ENCODE measurements around the gene TRIM52. TPM values are rescaled to one million over a fixed set of nuclear protein-coding genes. Genes with fewer than 3 reads are reported as not detected.

The TRIM52 gene
- 17.3 TPM for total RNA-seq

DNA sequence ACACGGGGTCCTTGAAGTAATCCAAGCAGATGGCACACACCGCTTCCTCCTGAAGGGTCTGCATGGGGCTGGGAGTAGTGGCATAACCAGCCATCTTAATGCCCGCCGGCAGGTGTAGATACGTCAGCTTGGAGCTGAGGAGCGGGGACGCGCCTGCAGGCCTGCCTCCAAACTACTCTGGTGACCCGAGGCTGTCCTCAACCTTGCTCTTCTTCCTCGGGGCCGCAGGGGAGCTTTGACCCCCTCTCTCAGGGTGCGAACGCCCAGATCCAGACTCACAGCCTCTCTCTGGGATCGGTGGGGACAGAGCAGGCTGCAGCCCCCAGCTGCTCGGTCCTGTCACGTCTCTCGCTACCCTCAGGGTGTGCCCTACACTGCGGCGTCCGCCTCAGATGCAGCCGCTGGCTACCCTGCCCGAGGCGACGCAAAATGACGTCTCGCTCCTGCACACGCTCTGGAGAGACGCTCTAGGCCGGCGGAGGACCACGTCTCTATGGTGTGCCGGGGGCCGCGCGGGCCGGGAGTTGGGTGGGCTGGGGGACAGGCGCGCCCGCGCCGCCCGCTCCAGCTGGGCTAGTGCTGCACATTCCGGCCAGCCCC is at the start of gene TRIM52:
Gene TRIM52, minus strand, starts transcription at position 424 of the 600 bp plus-strand sequence. Its CDS starts 330 bp downstream, at position 94.

GRCh38 chr5:181243564-181244343 is 17.2 kb downstream of the TRIM52 start, which contains the start of gene RACK1:
Gene RACK1 (minus strand): TSS chr5:181243906. CDS start chr5:181243800, 106 bp downstream.

GRCh38 chr5:181223058-181223728 is 37.8 kb downstream of the TRIM52 start, which contains the start of gene TRIM41:
Gene TRIM41 (plus strand): TSS chr5:181223281. CDS start chr5:181224000, 719 bp downstream.

Small RNAs within 50 kb of the gene (small RNA-seq; reads per million reads assigned to genes)
- gene MIR4638 = not detected
- gene RNU6-705P = not detected
- gene SNORD95 = not detected
- not detected for gene SNORD96A

Other genes starting within 250 kb of the TRIM52 start
- 4.2 TPM for gene BTNL9, start 220.9 kb downstream of the TRIM52 start, total RNA-seq
- gene OR2V1, start 130.0 kb downstream of the TRIM52 start, total RNA-seq = not detected
- gene OR2V2, start 113.6 kb downstream of the TRIM52 start, total RNA-seq = not detected
- gene TRIM7, start 55.9 kb downstream of the TRIM52 start, total RNA-seq = 1.6 TPM
- 18.5 TPM for gene TRIM41, start 37.9 kb downstream of the TRIM52 start, total RNA-seq
- gene RACK1, start 17.2 kb downstream of the TRIM52 start, total RNA-seq = 3,012 TPM
- gene OR4F3, start 106.1 kb upstream of the TRIM52 start, total RNA-seq = not detected